C4-2B (cell line): Measurements from ENCODE around the gene SUV39H2.

Experiments used
- CTCF ChIP-seq: fragments of 450-650 bp; conservative IDR thresholded peaks from 2 replicates; pipeline ENCODE4 v1.5.1; 2017; ENCODE audit warnings: mild to moderate bottlenecking
- ZFX ChIP-seq: fragments of 450-650 bp; IDR thresholded peaks from 2 replicates; pipeline ENCODE4 v1.6.1; 2017

- TF ChIP-seq CTCF = no peak
- no peak for TF ChIP-seq ZFX
These were observed 1.6 kb downstream of the SUV39H2 start for GRCh38 chr10:14880229-14880628.
